ENCODE measurements around the gene PPP1R3G. TPM values are rescaled to one million over a fixed set of nuclear protein-coding genes. Genes with fewer than 3 reads are reported as not detected.

PPP1R3G gene
- total RNA-seq, 1 experiment from 2014 or later, result not detected

GRCh38 chr6:5061152-5061551 lies 24.0 kb upstream of the PPP1R3G start:
- no peak overlapping the region for H3K4me3 Mint-ChIP-seq
- Histone ChIP-seq H3K4me2 (ENCODE audit: insufficient read depth, insufficient read length, low read length) (no peak overlapping the region), H2BK20ac (ENCODE audit: low read depth, low read length, poor library complexity, severe bottlenecking) (no peak overlapping the region), H4K8ac (replicated peaks; ENCODE audit: insufficient read length, low read depth, low read length) (no peak overlapping the region), H4K91ac (ENCODE audit: insufficient read length, low read depth, low read length) (no peak overlapping the region), H3K18ac (ENCODE audit: insufficient read length, low read depth, low read length) (no peak overlapping the region), H4K20me1 (ENCODE audit: control insufficient read depth, insufficient read depth, insufficient read length) (no peaks in the 10 kb centered on the region), H4K5ac (ENCODE audit: insufficient read length, low read depth, low read length) (no peak overlapping the region), H2AFZ (ENCODE audit: low read length) (no peak overlapping the region), H2BK120ac (ENCODE audit: low read depth, low read length, poor library complexity, severe bottlenecking) (no peak overlapping the region), H3K27me3 (ENCODE audit: insufficient read depth, low read length) (no peaks in the 10 kb centered on the region), H2BK5ac (ENCODE audit: insufficient read length, low read length) (no peak overlapping the region), H3K9ac (ENCODE audit: extremely low read depth, insufficient read length, low read length) (no peak overlapping the region), H3K23ac (ENCODE audit: insufficient read length, low read depth, low read length) (no peak overlapping the region), H3K56ac (ENCODE audit: insufficient read length, low read depth, low read length) (no peak overlapping the region), H2AK5ac (ENCODE audit: insufficient read length, low read length) (no peak overlapping the region), H3K79me1 (ENCODE audit: insufficient read depth, low read depth, low read length, poor library complexity, severe bottlenecking) (no peaks in the 10 kb centered on the region), H3K9me3 (ENCODE audit: control insufficient read depth, low read depth, low read length) (no peaks in the 10 kb centered on the region), H3T11ph (ENCODE audit: low read length) (no peak overlapping the region), H3K23me2 (ENCODE audit: insufficient read length, low read depth, low read length, poor library complexity, severe bottlenecking) (no peaks in the 10 kb centered on the region), H3K79me2 (ENCODE audit: insufficient read depth, low read length) (no peaks in the 10 kb centered on the region), H3K4me1 (ENCODE audit: insufficient read depth, low read length) (no peaks in the 10 kb centered on the region), H3K14ac (ENCODE audit: insufficient read depth, low read length) (no peak overlapping the region), H3K27ac (ENCODE audit: insufficient read length, low read depth, low read length) (no peak overlapping the region), H2BK15ac (ENCODE audit: low read depth, low read length) (no peak overlapping the region), H3K4ac (ENCODE audit: low read depth, low read length) (no peak overlapping the region), H2BK12ac (ENCODE audit: insufficient read length, low read depth, low read length) (no peak overlapping the region)
- no peak for TF ChIP-seq CTCF (conservative IDR thresholded peaks at IDR 0.05)
- DNase-seq, result no peak
- H3K27ac Mint-ChIP-seq, result no peak overlapping the region
- H3K4me1 Mint-ChIP-seq, result peaks cover 2% of the 10 kb centered on the region in 2 experiments; a peak in 2 of 4 replicates
- WGBS (ENCODE audit: extremely low coverage, insufficient read length, low lambda C conversion rate), result no CpG with 5 or more reads among the region's 3 CpGs
- peaks cover 6% of the 10 kb centered on the region for H3K27me3 Mint-ChIP-seq (ENCODE audit: low read depth)
- no peaks in the 10 kb centered on the region for H3K36me3 Mint-ChIP-seq (ENCODE audit: insufficient read depth in 1 of 3, low read depth in 3 of 3)
- no peaks in the 10 kb centered on the region; a peak in 1 of 5 replicates for H3K9me3 Mint-ChIP-seq
